Activated naive CD8-positive, alpha-beta T cell treated with anti-CD3 and anti-CD28 coated beads, Interleukin-2, amount 10 ng/mL, durations not matched to agents 7 days and 5 days (primary cell): ENCODE data around the gene CTSE. TPM values are rescaled to one million over a fixed set of nuclear protein-coding genes. Genes with fewer than 3 reads are reported as not detected.
A peak's percentile ranks its signal among the peaks of the same experiment; 100 is the strongest.
"Not testable (repeated sequence)": the region's sequence is repeated elsewhere in the genome, so short reads cannot be mapped to it uniquely, and the experiment has no call there.

Experiments
- ATAC-seq: fragments of 150-1000 bp; cut with Tn5 transposase; one replicate; pipeline ENCODE4 v1.10.0; 2021; ENCODE audit warnings: low read depth, moderate library complexity
- POLR2A ChIA-PET: fragments of 350-600 bp; sonication (Branson Sonifier 250); formaldehyde crosslinking; loops from one replicate; lab custom pipeline; 2021; ENCODE audit warnings: antibody characterized with exemption; lab: Charles Lee
- DNase-seq: peaks from one replicate; pipeline ENCODE4 v3.0.0; 2021
- H3K27ac Mint-ChIP-seq: one replicate; pipeline ENCODE4 v1.8.0; 2022; ENCODE audit warnings: mild to moderate bottlenecking, mixed read lengths
- H3K27me3 Mint-ChIP-seq: one replicate; pipeline ENCODE4 v1.8.0; 2022; ENCODE audit warnings: mild to moderate bottlenecking, moderate library complexity, mixed read lengths
- H3K36me3 Mint-ChIP-seq: one replicate; pipeline ENCODE4 v1.8.0; 2021; ENCODE audit warnings: mild to moderate bottlenecking, mixed read lengths
- H3K4me1 Mint-ChIP-seq: one replicate; pipeline ENCODE4 v1.8.0; 2021; ENCODE audit warnings: mixed read lengths
- H3K4me3 Mint-ChIP-seq: one replicate; pipeline ENCODE4 v1.8.0; 2022; ENCODE audit warnings: mild to moderate bottlenecking, moderate library complexity, mixed read lengths
- H3K9me3 Mint-ChIP-seq: one replicate; pipeline ENCODE4 v1.8.0; 2021; ENCODE audit warnings: mixed read lengths
- total RNA-seq, 2 experiments: library from RNA; stranded (reverse); gene quantifications; one replicate each; pipeline ENCODE4 v1.2.3, GENCODE V29; 2021

Gene CTSE
- total RNA-seq, 2 experiments from 2014 or later: not detected

DNA sequence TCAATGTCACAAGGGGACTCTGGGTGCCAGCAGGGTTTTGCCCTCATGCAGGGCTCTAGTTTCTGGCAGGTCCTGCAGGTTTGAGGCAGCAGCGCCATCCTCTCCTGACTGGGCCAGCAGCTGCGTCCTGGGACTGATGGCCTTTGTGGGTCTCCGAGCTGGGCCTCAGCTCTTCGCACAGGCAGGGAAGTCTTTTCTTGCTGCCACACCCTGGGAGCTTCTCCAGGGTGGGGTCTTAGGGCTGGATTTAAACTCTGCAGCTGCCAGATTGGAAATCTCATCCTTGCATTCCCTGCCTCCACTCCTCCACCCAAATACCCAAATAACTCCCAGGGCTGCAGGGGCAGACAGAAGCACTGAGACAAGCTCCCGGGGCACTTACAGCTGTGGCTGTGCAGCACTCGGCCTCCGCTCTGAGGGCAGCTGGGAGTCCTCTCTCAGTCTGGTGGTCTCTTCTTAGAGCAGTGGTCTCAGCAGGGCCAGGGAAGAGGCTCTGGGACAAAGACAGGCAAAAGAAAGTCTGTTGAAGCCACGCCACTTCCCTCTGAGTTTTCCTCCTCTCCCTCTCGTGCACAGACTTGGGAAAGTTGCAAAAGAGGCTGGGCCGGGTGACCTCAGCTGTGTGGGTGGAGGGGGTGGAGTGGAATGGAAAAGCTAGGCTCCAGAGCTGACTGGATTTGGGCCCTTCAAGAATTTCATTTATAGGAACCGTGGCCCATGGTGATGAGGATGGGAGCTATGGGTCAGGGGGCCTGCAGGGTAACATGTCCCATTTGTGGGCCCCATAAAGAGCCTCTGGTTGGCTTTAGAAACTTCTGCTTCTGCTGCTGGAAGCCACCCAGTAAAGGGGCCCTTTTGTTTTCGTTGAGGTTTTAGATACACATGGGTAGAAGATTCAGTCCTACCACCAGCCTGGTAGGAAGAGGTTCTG lies 20.6 kb downstream of the CTSE start, which contains the start of gene RAB7B:
Gene RAB7B, minus strand, starts transcription at position 525 of the 931 bp plus-strand sequence. CDS start 9,260 bp downstream, outside the sequence.
- no peaks in the 10 kb centered on the region for H3K27me3 Mint-ChIP-seq
- H3K4me1 Mint-ChIP-seq: peaks cover 7% of the 10 kb centered on the region
- H3K36me3 Mint-ChIP-seq: no peaks in the 10 kb centered on the region
- POLR2A ChIA-PET: no interaction called here
- DNase-seq (no peak), ATAC-seq (no peak)
- H3K27ac Mint-ChIP-seq: peak within 1 kb of the TSS; percentile 17
- H3K4me3 Mint-ChIP-seq: no peak within 1 kb of the TSS
- H3K9me3 Mint-ChIP-seq: no peaks in the 10 kb centered on the region

DNA sequence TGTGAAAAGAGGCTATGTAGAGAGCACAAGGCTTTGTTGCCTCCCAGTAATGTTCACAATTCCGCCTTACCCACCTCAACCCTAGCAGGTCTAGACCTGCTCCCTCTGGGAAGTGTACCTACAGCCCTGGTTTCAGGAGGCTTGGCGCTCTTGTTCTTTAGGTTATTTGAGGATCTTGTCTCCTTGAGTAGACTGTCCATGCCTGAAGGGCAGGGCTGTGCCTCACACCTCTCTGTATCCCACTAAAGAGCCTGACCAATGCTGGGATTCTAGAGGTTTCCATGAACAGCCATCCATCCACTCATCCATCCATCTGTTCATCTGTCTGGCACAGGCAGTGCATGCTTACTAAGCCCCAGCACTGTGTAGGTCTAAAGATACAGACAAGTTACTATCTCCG lies 21.5 kb downstream of the CTSE start:
- DNase-seq (no peak), ATAC-seq (no peak)
- no peak overlapping the region for H3K4me3 Mint-ChIP-seq
- H3K27me3 Mint-ChIP-seq: no peaks in the 10 kb centered on the region
- no peak overlapping the region for H3K27ac Mint-ChIP-seq
- POLR2A ChIA-PET: no interaction called here
- peaks cover 7% of the 10 kb centered on the region for H3K4me1 Mint-ChIP-seq
- no peaks in the 10 kb centered on the region for H3K36me3 Mint-ChIP-seq
- H3K9me3 Mint-ChIP-seq: no peaks in the 10 kb centered on the region

DNA sequence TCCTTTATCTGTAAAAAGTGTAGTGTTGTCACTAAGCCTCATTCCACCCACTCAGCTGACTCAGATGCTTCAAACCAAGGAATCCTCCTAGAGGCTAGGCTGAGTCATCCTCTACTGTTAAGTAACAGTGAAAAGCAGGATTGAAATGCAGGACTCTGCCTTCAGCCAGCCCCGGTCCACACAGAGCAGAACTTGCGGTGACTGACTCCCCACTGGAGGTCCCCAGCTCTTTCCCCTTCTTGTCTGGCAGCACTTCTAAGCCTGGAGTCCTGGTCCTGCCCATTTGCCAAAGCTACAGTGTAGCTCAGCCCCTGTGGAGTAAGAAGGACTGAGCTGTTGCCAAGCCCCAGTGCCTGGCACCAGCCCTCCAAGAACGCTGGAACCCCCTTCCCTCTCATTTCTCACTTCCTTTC lies 22.2 kb downstream of the CTSE start:
- Mint-ChIP-seq H3K27ac (no peak overlapping the region), H3K9me3 (no peaks in the 10 kb centered on the region), H3K27me3 (peaks cover 2% of the 10 kb centered on the region), H3K4me3 (no peak overlapping the region), H3K36me3 (no peaks in the 10 kb centered on the region), H3K4me1 (peaks cover 7% of the 10 kb centered on the region)
- no peak for ATAC-seq
- POLR2A ChIA-PET: interaction anchor here (0.6 kb wide), 1 partner anchor 773 kb away, joined by 3 read pairs; no protein-coding TSS in a partner anchor
- no peak for DNase-seq

DNA sequence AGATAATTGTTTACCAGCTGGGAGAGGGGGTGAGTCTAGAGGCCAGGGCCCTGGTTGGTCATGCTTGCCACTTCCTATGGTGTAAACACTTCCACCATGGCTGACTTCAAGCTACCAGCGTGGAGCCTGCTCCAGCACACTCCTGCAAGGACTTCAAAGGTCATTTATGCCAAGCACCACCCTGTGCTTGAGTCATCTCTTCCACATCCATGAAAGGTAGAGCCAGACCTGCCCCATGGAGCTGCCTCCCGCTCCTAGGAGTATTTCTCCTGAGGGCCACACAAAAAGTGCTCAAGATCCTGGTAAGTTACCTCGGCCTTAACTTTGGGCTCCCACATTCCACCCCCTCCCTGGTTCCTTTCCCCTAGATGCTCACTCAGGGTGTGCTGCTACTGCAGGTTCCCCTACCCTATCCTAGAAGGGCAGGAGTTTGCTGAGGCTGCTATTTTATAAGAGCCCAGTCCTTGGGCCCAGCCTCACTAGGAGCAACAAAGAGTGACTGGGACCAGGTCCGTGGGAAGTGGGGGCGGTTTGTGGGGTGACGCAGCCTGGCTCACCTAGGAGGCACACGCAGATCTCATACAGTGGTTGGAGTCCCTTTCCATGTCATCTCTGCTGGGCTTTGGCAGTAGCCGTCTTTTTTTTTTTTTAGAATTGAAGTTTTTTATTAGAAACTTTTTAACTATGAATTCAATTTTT lies 22.9 kb downstream of the CTSE start:
- POLR2A ChIA-PET: interaction anchor here (0.6 kb wide), 1 partner anchor 772 kb away, joined by 3 read pairs; no protein-coding TSS in a partner anchor
- Mint-ChIP-seq H3K36me3 (no peaks in the 10 kb centered on the region), H3K27ac (no peak overlapping the region), H3K27me3 (peaks cover 5% of the 10 kb centered on the region), H3K4me3 (no peak overlapping the region), H3K9me3 (no peaks in the 10 kb centered on the region), H3K4me1 (peaks cover 7% of the 10 kb centered on the region)
- no peak for ATAC-seq
- no peak for DNase-seq

DNA sequence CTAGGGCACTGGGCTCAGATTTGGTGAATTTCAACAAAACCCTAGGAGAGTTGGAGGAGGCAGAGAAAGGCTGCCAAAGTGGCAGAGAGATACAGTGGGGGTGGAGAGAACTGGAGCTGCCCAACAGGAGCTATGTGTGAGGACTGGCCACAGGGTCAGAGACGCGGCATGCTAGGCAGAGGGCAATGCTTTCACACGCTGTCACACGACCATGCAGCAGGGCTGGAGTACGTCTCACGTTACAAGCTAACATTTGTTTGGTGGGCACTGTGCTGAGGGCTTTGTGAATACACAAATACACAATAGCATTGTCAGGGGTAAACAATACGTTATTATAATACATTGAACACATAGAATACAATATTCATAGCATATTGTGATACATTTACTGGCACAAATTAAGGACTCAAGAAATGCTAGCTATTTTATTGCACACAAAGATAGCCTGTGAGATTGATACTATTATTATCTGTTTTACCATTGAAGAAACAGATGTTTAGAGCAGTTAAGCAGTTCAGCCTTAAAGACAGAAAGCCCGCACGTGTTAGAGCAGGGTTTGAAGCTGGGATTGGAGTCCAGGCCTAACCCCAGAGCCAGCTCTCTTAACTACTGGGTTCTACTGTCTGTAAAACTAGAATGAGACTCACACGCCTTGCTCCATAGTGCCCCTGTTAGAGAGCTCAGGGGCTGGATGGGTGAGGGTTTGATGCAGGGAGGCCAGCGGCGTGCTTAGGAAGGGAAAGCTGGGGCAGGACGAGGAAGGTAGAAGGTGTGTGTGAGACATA lies 25.0 kb downstream of the CTSE start:
- no peak for DNase-seq
- no peaks in the 10 kb centered on the region for H3K9me3 Mint-ChIP-seq
- H3K27ac Mint-ChIP-seq: no peak overlapping the region
- POLR2A ChIA-PET: no interaction called here
- no peak for ATAC-seq
- H3K27me3 Mint-ChIP-seq: peaks cover 9% of the 10 kb centered on the region
- H3K36me3 Mint-ChIP-seq: no peaks in the 10 kb centered on the region
- H3K4me1 Mint-ChIP-seq: no peaks in the 10 kb centered on the region
- no peak overlapping the region for H3K4me3 Mint-ChIP-seq

DNA sequence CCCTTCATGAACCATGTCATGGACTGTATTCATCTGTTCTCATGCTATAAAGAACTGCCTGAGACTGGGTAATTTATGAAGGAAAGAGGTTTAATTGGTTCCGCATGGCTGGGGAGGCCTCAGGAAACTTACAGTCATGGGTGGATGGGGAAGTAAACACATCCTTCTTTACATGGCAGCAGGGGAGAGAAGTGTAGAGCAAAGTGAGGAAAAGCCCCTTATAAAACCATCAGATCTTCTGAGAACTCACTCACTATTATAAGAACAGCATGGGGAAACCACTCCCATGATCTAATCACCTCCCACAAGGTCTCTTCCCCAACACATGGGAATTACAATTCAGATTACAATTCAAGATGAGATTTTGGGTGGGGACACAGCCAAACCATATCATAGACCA lies 27.1 kb downstream of the CTSE start:
- H3K9me3 Mint-ChIP-seq, H3K27ac Mint-ChIP-seq, H3K36me3 Mint-ChIP-seq, DNase-seq, H3K4me1 Mint-ChIP-seq, H3K27me3 Mint-ChIP-seq, POLR2A ChIA-PET, ATAC-seq, H3K4me3 Mint-ChIP-seq: not testable (repeated sequence)

DNA sequence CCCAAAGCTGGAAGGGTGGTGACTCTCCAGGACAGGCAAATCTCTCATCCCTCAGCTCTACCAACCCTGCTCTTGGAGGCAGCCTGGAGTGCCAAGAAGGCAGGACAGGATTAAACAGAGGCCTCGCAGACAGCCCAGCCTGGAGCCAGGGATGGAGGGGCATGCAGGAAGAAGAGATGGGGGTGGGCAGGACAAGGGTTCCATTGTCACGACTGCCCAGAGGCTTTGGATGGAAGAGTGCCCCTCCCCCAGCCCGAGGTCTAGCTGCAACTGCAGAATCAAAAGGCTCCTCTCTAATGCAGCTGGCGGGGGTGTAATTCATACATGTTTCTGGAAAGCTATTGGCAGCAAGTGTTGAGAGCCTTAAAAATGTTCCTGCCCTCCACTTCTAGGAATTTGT lies 29.3 kb downstream of the CTSE start:
- Mint-ChIP-seq H3K4me1 (no peaks in the 10 kb centered on the region), H3K4me3 (no peak overlapping the region), H3K9me3 (no peaks in the 10 kb centered on the region), H3K36me3 (no peaks in the 10 kb centered on the region), H3K27me3 (peaks cover 14% of the 10 kb centered on the region), H3K27ac (no peak overlapping the region)
- ATAC-seq (no peak), DNase-seq (no peak)
- POLR2A ChIA-PET: no interaction called here

DNA sequence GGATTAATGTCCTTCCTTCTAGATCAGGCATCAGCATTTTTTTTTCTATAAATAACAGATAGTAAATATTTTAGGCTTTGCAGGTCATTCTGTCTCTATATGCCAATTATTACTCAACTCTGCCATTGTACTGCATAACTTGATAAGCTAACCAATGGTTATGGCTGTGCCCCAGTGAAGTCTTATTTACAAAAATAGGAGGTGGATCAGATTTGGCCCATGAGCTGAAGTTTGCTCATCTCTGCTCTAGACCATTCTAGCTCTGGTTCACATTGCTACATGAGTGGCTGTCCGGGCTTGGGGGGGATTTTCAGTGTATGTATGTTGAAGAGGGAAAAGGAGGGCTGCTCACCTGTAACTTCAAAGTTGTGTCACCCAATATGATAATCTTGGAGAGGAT lies 30.6 kb downstream of the CTSE start:
- ATAC-seq (no peak), DNase-seq (no peak)
- H3K4me3 Mint-ChIP-seq: no peak overlapping the region
- POLR2A ChIA-PET: no interaction called here
- H3K27ac Mint-ChIP-seq: no peak overlapping the region
- H3K36me3 Mint-ChIP-seq: no peaks in the 10 kb centered on the region
- H3K9me3 Mint-ChIP-seq: no peaks in the 10 kb centered on the region
- peaks cover 14% of the 10 kb centered on the region for H3K27me3 Mint-ChIP-seq
- H3K4me1 Mint-ChIP-seq: no peaks in the 10 kb centered on the region

DNA sequence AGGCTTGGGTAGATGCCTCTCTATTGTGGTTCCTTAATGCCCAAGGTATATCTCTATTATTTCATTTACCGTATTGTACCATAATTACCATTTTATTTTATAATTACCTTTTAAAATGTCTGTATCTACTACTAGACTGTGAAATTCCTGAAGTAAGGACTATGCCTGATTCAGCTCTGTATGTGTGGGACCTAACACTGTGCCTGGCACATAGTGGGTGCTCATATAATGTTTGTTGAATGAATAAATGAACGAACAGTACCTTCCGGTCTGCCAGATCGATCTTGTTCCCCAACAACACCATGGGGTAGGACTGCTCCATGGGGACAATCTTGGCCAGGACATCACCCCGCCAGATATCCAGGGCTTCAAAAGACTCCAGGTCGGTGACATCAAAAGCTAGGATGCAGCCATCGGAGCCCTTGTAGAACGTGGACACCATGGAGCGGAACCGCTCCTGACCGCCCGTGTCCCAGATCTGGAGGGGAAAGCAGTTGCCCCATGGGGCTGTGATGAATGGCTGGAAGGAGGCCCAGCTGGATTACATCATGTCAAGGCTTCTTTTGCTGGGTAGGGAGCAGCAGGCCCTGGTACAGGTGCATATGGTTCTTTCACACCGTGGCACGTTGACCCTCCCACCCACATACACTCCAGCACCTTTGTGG lies 31.3 kb downstream of the CTSE start:
- no peak for ATAC-seq
- Mint-ChIP-seq H3K9me3 (no peaks in the 10 kb centered on the region), H3K27me3 (peaks cover 14% of the 10 kb centered on the region)

DNA sequence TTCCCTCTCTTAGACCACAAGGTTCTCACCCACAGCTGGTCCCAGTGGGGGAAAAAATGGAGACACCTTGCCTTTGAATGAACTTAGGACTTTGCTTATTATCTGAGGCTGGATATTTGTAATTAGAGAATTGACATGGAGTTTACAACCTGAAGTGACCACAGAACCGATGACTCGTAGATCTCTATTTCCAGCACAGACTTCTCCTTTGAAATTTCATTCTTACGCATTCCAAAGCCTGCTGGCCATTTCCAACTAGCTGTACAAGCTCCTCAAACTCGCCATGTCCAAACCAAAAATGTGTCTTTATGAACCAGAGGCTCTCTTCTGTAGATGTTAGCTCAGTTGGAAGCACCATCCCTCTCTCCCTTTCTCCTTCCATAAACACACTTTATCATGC lies 32.5 kb downstream of the CTSE start:
- Mint-ChIP-seq H3K27me3 (peaks cover 10% of the 10 kb centered on the region), H3K36me3 (no peaks in the 10 kb centered on the region), H3K9me3 (no peaks in the 10 kb centered on the region), H3K27ac (no peak overlapping the region), H3K4me1 (no peaks in the 10 kb centered on the region), H3K4me3 (no peak overlapping the region)
- DNase-seq (no peak), ATAC-seq (no peak)
- POLR2A ChIA-PET: no interaction called here

More for the DNA sequence above, 31.3 kb downstream of the CTSE start:
- Mint-ChIP-seq H3K36me3 (no peaks in the 10 kb centered on the region), H3K27ac (no peak overlapping the region), H3K4me3 (no peak overlapping the region), H3K4me1 (no peaks in the 10 kb centered on the region)
- DNase-seq: no peak
- POLR2A ChIA-PET: no interaction called here

DNA sequence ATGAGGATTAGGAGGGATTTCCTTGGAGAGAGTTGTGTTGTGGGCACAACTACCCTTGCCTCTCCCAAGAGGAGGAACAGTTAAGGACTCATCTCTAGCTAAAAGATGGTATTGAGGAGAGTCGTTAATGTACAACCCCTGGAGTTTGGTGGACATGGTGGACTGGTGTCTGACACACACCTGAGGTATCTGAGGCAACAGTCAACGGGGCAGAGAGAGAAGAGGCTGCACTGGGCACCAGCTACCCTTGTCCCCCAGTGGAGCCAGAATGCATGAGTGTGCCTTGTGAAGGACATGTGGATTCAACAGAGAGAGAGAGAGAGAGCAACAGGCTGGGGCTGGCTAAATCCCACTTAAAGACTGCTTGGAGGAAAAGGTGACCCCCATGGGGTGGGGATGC lies 33.5 kb downstream of the CTSE start:
- Mint-ChIP-seq H3K27ac (no peak overlapping the region), H3K4me3 (no peak overlapping the region), H3K36me3 (no peaks in the 10 kb centered on the region), H3K27me3 (peaks cover 6% of the 10 kb centered on the region), H3K9me3 (no peaks in the 10 kb centered on the region), H3K4me1 (no peaks in the 10 kb centered on the region)
- ATAC-seq: no peak
- DNase-seq: no peak
- POLR2A ChIA-PET: no interaction called here

DNA sequence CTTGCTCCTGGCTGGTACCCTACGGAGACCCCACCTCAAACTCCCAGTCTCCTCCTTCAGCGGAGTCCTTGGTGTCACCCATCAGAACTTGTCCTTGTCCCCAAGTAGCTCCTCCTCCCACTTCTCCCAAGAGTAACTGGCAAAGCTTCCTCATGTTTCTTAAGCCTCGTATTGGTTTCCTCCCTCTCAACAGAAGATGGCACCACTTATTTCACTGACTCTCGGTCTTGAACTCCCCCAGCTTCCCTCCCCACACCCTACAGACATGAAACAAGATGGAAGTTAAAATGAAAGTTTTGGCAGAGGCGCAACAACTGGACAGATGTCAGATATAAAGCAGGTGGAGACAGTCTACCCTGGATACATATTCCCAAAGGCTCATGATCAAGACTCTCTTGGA lies 33.9 kb downstream of the CTSE start:
- Mint-ChIP-seq H3K27me3 (peaks cover 6% of the 10 kb centered on the region), H3K9me3 (no peaks in the 10 kb centered on the region), H3K4me1 (no peaks in the 10 kb centered on the region), H3K27ac (no peak overlapping the region), H3K4me3 (no peak overlapping the region), H3K36me3 (no peaks in the 10 kb centered on the region)
- ATAC-seq (no peak), DNase-seq (no peak)
- POLR2A ChIA-PET: no interaction called here

DNA sequence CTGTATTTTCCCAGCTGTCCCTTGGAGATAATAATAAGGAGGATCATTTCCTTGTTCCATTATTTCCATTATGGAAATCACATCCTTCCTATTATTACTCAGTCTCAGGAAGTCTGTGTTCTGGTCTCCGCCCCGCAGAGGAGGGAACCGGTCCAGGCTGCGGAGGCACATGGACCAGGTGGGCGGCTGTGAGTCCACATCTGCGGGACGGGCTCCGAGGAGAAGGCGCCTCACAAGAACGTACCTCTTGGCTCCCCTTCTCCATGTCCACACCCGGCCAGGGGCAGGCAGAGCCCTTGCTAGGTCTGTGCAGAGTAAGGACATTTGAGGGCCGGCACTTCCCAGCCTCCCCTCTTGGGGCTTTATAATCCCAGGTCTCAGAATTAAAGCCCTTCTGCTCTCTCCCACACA lies 35.1 kb downstream of the CTSE start:
- no peak overlapping the region for H3K27ac Mint-ChIP-seq
- no peaks in the 10 kb centered on the region for H3K36me3 Mint-ChIP-seq
- H3K4me3 Mint-ChIP-seq: no peak overlapping the region
- POLR2A ChIA-PET: no interaction called here
- peaks cover 6% of the 10 kb centered on the region for H3K27me3 Mint-ChIP-seq
- DNase-seq: no peak
- no peaks in the 10 kb centered on the region for H3K4me1 Mint-ChIP-seq
- H3K9me3 Mint-ChIP-seq: no peaks in the 10 kb centered on the region
- ATAC-seq: no peak
